Effector memory CD8-positive, alpha-beta T cell (primary cell): ENCODE measurements around the gene TRAP1.
"Not testable (repeated sequence)": the region's sequence is repeated elsewhere in the genome, so short reads cannot be mapped to it uniquely, and the experiment has no call there.

Experiments used
- ATAC-seq: fragments of 150-1000 bp; cut with Tn5 transposase; replicated peaks from 2 replicates; pipeline ENCODE4 v1.10.0; 2021; ENCODE audit warnings: mild to moderate bottlenecking, moderate library complexity
- DNase-seq, 3 experiments: peaks; one replicate each; pipeline ENCODE4 v3.0.0; 2021
- H3K27ac Mint-ChIP-seq, 2 donors: one replicate each; pipeline ENCODE4 v1.8.0; 2022; ENCODE audit warnings: mild to moderate bottlenecking in 2 of 2, mixed read lengths in 2 of 2, moderate library complexity in 2 of 2
- H3K27me3 Mint-ChIP-seq, 2 donors: one replicate each; pipeline ENCODE4 v1.8.0; 2022; ENCODE audit warnings: mixed read lengths in 2 of 2
- H3K36me3 Mint-ChIP-seq: one replicate; pipeline ENCODE4 v1.8.0; 2022; ENCODE audit warnings: mild to moderate bottlenecking, moderate library complexity, mixed read lengths; ENCODE audit not compliant: insufficient read depth
- H3K4me1 Mint-ChIP-seq, 2 donors: one replicate each; pipeline ENCODE4 v1.8.0; 2022; ENCODE audit warnings: low read depth in 2 of 2, mixed read lengths in 2 of 2
- H3K4me3 Mint-ChIP-seq, 2 donors: one replicate each; pipeline ENCODE4 v1.8.0; 2022; ENCODE audit warnings: mild to moderate bottlenecking in 2 of 2, mixed read lengths in 2 of 2, moderate library complexity in 2 of 2
- H3K9me3 Mint-ChIP-seq, 2 donors: one replicate each; pipeline ENCODE4 v1.8.0; 2022; ENCODE audit warnings: mixed read lengths in 2 of 2

The TRAP1 gene

DNA sequence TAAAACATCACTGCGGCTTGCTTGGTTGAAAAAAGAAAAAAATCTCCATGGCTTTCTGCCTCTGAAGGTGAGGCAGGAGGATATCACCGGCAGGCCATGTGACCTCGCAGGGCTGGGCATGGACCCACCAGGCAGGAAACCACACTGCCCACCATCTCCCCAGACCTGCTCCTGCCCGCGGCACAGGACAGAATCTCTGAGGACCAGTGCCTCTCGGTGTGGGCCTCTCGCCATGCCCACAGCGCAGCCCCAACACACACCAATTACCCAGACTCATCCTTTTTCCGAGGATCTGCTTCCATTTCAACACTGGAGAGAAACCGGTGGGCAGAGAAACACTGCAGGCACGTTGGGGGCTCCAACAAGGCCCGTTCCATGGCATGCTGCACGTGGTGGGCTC is 46.6 kb downstream of the TRAP1 start:
- no peak for ATAC-seq
- Mint-ChIP-seq H3K27ac (peak overlapping the region in 1 of 2 donors; percentile 83), H3K4me1 (peaks cover 14 to 18% of the 10 kb centered on the region in 2 donors), H3K27me3 (no peaks in the 10 kb centered on the region), H3K9me3 (no peaks in the 10 kb centered on the region), H3K4me3 (peak overlapping the region in 1 of 2 donors; percentile 34), H3K36me3 (peaks cover 9% of the 10 kb centered on the region)
- DNase-seq = no peak

DNA sequence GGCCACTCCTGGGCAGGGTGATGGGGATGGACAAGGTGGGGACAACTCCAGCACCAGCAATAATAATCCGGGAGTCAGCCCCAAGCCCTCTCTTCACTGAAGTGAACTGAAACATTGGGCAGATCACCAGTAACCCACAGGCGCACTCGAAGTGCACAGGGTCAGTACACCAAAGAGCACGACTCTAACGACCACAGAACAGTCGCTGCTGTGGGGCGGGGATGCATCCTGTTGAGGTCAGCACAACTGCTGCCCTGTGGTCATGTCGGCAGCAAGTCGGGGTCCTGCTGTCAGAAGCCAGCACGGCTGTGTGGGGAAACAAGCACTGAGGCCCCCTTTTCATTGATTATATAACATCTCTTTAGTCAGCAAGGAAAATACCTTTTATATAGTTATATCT is 48.2 kb downstream of the TRAP1 start:
- Mint-ChIP-seq H3K4me3 (peak overlapping the region in 1 of 2 donors; percentile 6), H3K27me3 (no peaks in the 10 kb centered on the region), H3K36me3 (peaks cover 8% of the 10 kb centered on the region), H3K4me1 (peaks cover 19 to 27% of the 10 kb centered on the region in 2 donors), H3K27ac (peak overlapping the region in 1 of 2 donors; percentile 46), H3K9me3 (no peaks in the 10 kb centered on the region)
- ATAC-seq (no peak), DNase-seq (no peak)

DNA sequence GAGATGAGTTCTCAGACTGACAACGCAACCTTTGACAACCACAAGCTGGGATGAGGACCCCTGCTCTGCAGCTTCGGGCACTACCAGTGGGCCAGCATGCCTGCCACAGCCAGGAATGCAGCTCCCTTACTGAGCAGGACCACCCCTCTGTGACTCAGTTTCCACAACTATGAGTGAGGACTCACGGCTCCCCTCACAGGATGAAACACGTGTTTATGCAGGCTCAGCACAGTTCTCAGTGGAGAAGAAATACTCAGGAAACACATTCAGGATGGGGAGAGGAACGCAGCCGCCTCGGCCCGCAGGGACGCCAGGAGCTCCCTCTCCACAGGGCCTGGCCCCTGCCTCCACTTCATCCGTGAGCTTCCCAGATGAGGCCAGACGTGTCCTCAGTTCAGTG is 48.7 kb downstream of the TRAP1 start:
- Mint-ChIP-seq H3K27me3 (no peaks in the 10 kb centered on the region), H3K4me1 (peaks cover 19 to 27% of the 10 kb centered on the region in 2 donors), H3K4me3 (no peak overlapping the region), H3K27ac (peak overlapping the region in 1 of 2 donors; percentile 46), H3K9me3 (no peaks in the 10 kb centered on the region), H3K36me3 (peaks cover 8% of the 10 kb centered on the region)
- no peak for ATAC-seq
- no peak for DNase-seq

DNA sequence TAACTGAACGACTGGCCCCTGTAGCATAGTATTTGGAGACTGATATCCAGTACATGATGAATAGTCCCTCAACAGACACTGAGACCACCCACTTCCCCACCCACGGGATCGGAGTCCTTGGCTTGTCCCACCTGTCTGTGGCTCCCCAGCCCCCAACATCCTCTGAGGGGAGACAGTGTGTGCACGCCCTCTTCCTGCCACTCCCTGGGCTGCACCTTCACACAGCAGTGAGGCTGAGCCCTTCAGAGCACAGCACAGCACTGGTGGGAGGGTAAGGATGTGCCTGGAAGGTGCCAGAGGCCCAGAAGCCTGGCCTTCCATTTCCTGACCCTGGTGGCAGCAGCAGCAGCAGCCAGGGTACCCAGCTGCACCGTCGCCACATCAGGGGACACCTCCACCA is 51.8 kb downstream of the TRAP1 start:
- Mint-ChIP-seq H3K36me3 (peaks cover 3% of the 10 kb centered on the region), H3K27me3 (no peaks in the 10 kb centered on the region), H3K4me1 (peaks cover 13 to 24% of the 10 kb centered on the region in 2 donors), H3K9me3 (no peaks in the 10 kb centered on the region), H3K27ac (peak overlapping the region; percentile 82 to 93), H3K4me3 (peak overlapping the region in 1 of 2 donors; percentile 27)
- DNase-seq (peak in 2 of 3 experiments; percentile 10 to 29), ATAC-seq (peak; percentile 74)

DNA sequence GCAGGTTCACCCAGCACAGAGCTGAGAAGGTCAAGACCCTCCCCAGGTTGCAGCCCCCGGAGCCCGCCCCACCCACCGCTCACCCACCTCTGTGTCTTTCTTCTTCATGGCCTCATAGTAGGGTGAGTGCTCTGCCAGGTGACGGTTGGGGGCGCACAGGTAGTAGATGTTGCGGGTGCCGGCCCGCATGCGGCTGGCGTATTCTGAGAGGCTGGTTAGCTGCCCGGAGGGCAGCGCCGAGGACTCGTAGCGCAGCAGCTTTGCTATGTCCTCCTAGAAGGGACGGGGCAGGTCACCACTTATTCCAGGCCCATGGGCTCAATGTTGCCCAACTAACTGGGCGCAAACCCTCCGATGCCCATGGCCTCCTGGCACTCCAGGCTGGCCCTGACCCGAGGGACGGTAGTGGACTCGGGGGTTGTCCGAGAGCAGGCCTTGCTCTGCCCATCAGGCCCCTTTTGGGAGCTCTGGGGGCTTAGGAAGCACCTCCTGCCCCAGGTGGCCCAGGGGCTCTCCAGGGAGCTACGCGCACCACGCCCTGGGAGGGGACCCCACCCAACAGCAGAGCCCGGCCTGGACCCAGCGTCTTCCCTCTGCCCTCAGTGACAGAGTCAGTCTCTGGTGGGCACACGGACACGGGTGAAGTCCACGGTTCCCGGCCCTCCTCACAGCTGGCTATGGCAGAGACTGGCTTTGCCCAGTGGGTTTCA is 53.0 kb downstream of the TRAP1 start:
- H3K4me3 Mint-ChIP-seq = no peak overlapping the region
- no peaks in the 10 kb centered on the region for H3K9me3 Mint-ChIP-seq
- H3K27me3 Mint-ChIP-seq = no peaks in the 10 kb centered on the region
- peak overlapping the region in 1 of 2 donors; percentile 93 for H3K27ac Mint-ChIP-seq
- ATAC-seq = no peak
- DNase-seq = no peak
- H3K4me1 Mint-ChIP-seq = peaks cover 13 to 24% of the 10 kb centered on the region in 2 donors
- H3K36me3 Mint-ChIP-seq = peaks cover 6% of the 10 kb centered on the region

DNA sequence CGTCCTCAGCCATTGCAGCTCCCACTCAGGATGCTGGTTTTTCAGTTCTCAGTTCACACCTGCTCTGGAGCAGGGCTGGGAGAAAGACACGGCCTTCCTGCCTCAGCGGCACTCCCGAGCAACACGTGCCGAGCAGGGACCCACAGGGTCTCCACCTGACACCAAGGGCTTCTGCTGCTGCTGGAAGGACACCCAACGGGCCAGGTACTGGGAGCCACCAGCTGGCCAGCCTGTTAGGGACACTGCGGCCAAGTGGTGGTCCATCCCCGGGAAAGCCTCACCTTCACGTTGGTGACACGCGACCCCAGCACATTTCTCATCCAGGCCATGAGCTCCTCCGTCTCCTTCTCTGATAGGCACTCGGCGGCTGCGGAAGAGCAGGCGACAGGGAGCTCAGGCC is 54.7 kb downstream of the TRAP1 start:
- no peak for ATAC-seq
- H3K27ac Mint-ChIP-seq = no peak overlapping the region
- no peaks in the 10 kb centered on the region for H3K9me3 Mint-ChIP-seq
- no peak for DNase-seq
- no peaks in the 10 kb centered on the region for H3K27me3 Mint-ChIP-seq
- H3K4me1 Mint-ChIP-seq = peaks cover 9 to 18% of the 10 kb centered on the region in 2 donors
- H3K4me3 Mint-ChIP-seq = no peak overlapping the region
- H3K36me3 Mint-ChIP-seq = peaks cover 14% of the 10 kb centered on the region

DNA sequence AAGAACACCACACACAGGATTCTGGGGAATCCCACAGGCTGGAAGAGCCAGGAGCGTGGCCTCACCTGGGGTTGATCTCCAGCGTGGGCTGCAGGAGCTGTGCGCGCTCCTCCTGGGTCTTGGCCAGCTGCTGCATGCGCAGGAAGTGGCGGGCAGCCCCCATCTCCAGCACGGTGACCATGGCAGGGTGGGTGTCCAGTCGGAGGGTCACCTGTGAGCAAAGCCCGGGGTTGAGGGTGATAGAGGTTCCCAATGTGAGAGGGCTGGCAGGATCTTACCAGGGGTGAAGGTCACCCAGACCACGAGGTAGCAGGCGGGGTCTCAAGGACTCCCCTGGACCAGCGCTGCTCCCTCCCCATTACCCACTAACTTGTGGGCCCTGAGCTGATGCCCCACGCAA is 55.4 kb downstream of the TRAP1 start:
- Mint-ChIP-seq H3K4me1 (peaks cover 9 to 17% of the 10 kb centered on the region in 2 donors), H3K9me3 (no peaks in the 10 kb centered on the region), H3K4me3 (no peak overlapping the region), H3K36me3 (peaks cover 21% of the 10 kb centered on the region), H3K27me3 (no peaks in the 10 kb centered on the region), H3K27ac (no peak overlapping the region)
- ATAC-seq (no peak), DNase-seq (no peak)

DNA sequence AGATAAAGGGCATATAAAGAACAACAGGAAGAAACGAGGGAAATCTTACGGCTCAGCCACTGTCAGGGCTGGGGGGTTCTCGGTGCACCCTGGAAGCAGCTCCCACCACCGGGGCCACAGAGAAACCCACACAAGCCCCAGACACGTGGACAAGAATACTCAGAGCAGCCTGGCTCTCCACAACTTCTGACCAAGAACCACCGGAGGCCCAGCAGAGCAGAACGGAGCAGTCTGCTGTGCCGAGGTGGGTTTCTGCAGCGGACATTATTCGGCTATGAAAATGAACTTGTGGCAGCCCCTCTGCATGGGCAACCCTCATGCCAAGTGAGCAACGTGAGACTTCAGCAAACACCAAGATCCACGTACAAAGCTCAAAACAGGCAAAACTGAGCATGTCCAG is 56.0 kb downstream of the TRAP1 start:
- peak overlapping the region in 1 of 2 donors; percentile 14 for H3K27ac Mint-ChIP-seq
- peaks cover 24% of the 10 kb centered on the region for H3K36me3 Mint-ChIP-seq
- peaks cover 9 to 15% of the 10 kb centered on the region in 2 donors for H3K4me1 Mint-ChIP-seq
- H3K9me3 Mint-ChIP-seq = no peaks in the 10 kb centered on the region
- H3K27me3 Mint-ChIP-seq = no peaks in the 10 kb centered on the region
- H3K4me3 Mint-ChIP-seq = no peak overlapping the region
- no peak for DNase-seq
- no peak for ATAC-seq

DNA sequence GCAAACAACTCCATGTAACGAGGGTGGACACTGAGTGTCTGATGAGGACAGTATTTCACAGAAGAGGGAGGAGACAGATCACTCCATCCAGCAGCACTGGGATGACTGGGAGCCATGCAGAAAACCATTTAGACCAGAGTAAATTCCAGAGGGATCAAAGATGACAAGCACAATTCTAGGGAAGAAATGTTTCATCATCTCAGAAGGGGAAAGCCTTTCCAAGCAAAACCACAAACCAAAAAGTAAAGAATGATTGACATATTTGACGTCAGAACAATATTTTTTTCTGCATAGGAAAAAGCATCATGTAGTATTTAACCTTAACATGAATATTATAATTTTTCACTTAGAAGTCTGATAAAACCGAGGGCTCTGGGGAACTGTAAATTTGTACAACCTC is 58.1 kb downstream of the TRAP1 start:
- Mint-ChIP-seq H3K4me3 (no peak overlapping the region), H3K9me3 (no peaks in the 10 kb centered on the region), H3K27ac (no peak overlapping the region), H3K36me3 (peaks cover 30% of the 10 kb centered on the region), H3K4me1 (peaks cover under 1 to 1% of the 10 kb centered on the region in 2 donors), H3K27me3 (no peaks in the 10 kb centered on the region)
- ATAC-seq = no peak
- no peak for DNase-seq

DNA sequence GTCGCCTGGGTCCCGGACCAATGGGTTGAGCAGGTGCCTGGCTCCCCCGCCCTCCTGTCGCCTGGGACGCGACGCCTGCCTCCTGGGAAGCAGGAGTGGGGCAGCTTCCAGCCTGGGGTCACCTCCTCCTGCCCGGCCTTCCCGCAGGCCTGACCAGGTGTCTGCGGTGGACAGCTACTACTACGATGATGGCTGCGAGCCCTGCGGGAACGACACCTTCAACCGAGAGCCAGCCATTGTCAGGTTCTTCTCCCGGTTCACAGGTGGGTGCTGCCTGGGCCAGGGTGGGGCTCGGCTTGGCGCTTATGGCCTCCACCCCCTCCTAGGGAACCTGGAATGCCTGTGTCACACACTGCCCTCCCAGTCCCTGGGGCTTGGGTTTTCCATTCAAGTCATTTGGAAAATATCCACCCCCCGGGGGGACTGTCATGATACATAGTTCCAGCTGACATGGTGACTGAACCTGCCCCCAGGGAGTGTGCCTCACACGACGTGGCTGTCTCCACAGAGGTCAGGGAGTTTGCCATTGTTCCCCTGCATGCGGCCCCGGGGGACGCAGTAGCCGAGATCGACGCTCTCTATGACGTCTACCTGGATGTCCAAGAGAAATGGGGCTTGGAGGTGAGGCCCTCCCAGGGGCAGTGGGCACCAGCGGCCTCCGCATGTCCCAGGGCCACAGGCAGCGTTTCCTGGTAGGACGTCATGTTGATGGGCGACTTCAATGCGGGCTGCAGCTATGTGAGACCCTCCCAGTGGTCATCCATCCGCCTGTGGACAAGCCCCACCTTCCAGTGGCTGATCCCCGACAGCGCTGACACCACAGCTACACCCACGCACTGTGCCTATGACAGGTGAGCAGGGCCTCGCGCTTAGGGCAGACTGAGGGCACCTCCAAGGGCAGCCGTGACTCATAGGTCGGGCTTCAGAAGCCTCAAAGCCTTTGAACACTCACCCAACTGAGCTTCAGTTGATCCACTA is 60.5 kb downstream of the TRAP1 start:
- H3K27ac Mint-ChIP-seq = peak overlapping the region in 1 of 2 donors; percentile 42
- no peak overlapping the region for H3K4me3 Mint-ChIP-seq
- H3K36me3 Mint-ChIP-seq = peaks cover 29% of the 10 kb centered on the region
- peaks cover 2 to 5% of the 10 kb centered on the region in 2 donors for H3K4me1 Mint-ChIP-seq
- DNase-seq (no peak), ATAC-seq (no peak)
- no peaks in the 10 kb centered on the region for H3K27me3 Mint-ChIP-seq
- no peaks in the 10 kb centered on the region for H3K9me3 Mint-ChIP-seq

DNA sequence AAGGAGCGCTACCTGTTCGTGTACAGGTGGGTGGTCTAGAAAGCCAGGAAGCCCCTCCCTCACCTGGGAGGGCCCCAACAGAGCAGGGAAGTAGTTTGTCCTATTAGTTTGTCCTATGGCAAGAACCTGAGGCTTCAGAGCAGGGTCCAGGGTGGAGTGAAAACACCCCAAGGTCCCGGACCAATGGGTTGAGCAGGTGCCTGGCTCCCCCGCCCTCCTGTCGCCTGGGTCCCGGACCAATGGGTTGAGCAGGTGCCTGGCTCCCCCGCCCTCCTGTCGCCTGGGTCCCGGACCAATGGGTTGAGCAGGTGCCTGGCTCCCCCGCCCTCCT is 61.2 kb downstream of the TRAP1 start:
- H3K4me1 Mint-ChIP-seq, H3K27ac Mint-ChIP-seq, ATAC-seq: not testable (repeated sequence)

DNA sequence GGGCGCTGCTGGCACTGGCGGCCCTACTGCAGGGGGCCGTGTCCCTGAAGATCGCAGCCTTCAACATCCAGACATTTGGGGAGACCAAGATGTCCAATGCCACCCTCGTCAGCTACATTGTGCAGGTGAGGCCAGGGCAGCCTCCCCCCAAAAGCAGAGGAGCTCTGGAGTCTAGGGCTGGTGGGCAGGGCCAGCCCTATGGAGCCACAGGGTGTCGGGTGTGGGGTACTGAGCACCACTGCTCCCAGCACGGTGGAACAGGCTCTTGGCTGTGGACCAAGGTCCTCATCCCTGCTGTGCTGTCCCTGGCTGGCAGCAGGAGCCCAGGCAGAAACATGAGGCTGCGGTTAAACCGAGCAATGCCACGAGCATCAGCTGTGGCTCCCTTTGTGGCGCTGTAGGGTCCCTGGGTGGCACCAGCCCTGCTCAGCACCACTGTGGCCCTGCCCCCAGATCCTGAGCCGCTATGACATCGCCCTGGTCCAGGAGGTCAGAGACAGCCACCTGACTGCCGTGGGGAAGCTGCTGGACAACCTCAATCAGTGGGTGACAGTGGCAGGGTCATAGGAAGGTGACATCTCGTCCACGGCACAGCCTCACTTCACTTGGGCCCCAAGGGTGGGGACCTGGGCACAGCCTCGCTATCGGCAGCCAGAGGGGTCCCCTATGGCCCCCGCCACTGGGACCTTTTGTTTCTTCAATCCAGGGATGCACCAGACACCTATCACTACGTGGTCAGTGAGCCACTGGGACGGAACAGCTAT is 61.7 kb downstream of the TRAP1 start:
- H3K27me3 Mint-ChIP-seq = no peaks in the 10 kb centered on the region
- peaks cover 2 to 5% of the 10 kb centered on the region in 2 donors for H3K4me1 Mint-ChIP-seq
- H3K9me3 Mint-ChIP-seq = no peaks in the 10 kb centered on the region
- no peak for DNase-seq
- H3K27ac Mint-ChIP-seq = peak overlapping the region in 1 of 2 donors; percentile 71
- ATAC-seq = no peak
- H3K4me3 Mint-ChIP-seq = no peak overlapping the region
- H3K36me3 Mint-ChIP-seq = peaks cover 33% of the 10 kb centered on the region

More for the DNA sequence above, 61.2 kb downstream of the TRAP1 start:
- H3K27me3 Mint-ChIP-seq, H3K4me3 Mint-ChIP-seq, DNase-seq, H3K9me3 Mint-ChIP-seq: not testable (repeated sequence)
- peaks cover 32% of the 10 kb centered on the region for H3K36me3 Mint-ChIP-seq

DNA sequence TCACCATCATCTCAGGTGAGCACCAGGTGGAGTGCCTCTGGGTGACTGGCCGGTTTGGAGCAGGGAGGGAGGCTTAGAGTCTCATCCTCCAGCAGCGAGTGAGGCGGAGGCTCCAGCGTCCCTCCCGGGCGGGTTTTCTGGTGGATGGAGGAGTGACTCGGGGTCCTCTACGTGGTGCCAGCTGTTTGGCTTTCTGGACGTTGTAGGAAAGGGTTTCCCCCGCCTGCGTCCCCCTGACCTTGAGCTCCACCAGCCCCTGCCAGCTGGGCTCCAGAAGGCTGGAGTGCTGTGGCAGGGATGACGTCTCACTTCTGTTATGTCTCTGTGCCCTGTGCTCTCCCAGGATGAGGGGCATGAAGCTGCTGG is 62.3 kb downstream of the TRAP1 start:
- peaks cover 33% of the 10 kb centered on the region for H3K36me3 Mint-ChIP-seq
- H3K4me1 Mint-ChIP-seq = peaks cover 2 to 5% of the 10 kb centered on the region in 2 donors
- ATAC-seq (no peak), DNase-seq (no peak)
- H3K27me3 Mint-ChIP-seq = no peaks in the 10 kb centered on the region
- H3K4me3 Mint-ChIP-seq = no peak overlapping the region
- H3K9me3 Mint-ChIP-seq = no peaks in the 10 kb centered on the region
- H3K27ac Mint-ChIP-seq = peak overlapping the region in 1 of 2 donors; percentile 71
